Dendritic cell treated with granulocyte-macrophage colony-stimulating factor and Interleukin-4, amounts not matched to agents 40 ng/mL and 50 ng/mL, for 4 days (primary cell): ENCODE data around the gene OPALIN.

Experiments used
- H3K27ac Mint-ChIP-seq: one replicate; pipeline ENCODE4 v1.8.0; 2022; ENCODE audit warnings: mild to moderate bottlenecking, mixed read lengths
- H3K27me3 Mint-ChIP-seq: one replicate; pipeline ENCODE4 v1.8.0; 2022; ENCODE audit warnings: mild to moderate bottlenecking, mixed read lengths
- H3K36me3 Mint-ChIP-seq: one replicate; pipeline ENCODE4 v1.8.0; 2022; ENCODE audit warnings: low read depth, mixed read lengths
- H3K4me1 Mint-ChIP-seq: one replicate; pipeline ENCODE4 v1.8.0; 2022; ENCODE audit warnings: low read depth, mixed read lengths
- H3K4me3 Mint-ChIP-seq: one replicate; pipeline ENCODE4 v1.8.0; 2022; ENCODE audit warnings: mild to moderate bottlenecking, moderate library complexity, mixed read lengths
- H3K9me3 Mint-ChIP-seq: one replicate; pipeline ENCODE4 v1.8.0; 2022; ENCODE audit warnings: mixed read lengths
- intact Hi-C: fragments of 100-400 bp; cut with micrococcal nuclease; formaldehyde crosslinking; loops from one replicate; pipeline ENCODE4 v1.15.0; 2022

Gene OPALIN

DNA sequence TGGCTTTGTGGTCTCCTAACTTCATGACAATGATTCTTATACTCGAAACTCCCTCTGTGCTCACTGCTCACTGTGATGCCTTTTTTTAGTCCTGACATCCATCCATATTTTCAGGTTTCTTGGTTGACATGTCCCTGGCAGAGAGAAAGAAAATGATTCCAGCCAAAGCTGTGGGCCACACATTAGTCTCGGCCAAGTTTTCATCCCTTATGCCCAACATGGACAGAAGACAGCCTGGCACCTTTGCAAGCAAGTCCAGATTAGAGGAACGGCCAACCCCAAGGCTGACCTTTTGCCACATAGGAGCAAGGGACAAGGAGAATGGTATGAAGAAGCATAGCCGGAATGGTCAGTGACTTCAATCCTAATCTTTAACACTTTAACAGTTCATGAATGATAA is 8.7 kb upstream of the OPALIN start:
- no peaks in the 10 kb centered on the region for H3K4me1 Mint-ChIP-seq
- H3K27ac Mint-ChIP-seq, result no peak overlapping the region

DNA sequence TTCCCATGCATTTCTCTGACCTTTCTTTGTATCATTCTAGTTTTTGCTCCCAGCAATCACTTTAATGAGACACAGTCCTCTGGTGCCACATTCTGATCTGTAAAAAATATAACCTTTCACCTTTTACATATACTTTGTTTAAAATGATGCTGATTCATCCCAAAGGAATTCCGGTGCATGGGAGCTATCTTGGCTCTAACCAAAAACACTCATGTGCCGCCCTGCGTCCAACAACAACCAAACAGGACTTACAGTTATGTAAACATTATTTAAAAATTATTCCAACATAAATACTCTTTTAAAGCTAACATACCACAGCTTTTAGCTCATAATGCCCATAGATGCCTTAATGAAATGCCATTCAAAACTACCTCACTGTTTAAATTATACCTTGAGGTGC is 7.7 kb upstream of the OPALIN start:
- intact Hi-C loops, result no loop called here
- H3K4me1 Mint-ChIP-seq, result no peaks in the 10 kb centered on the region
- H3K36me3 Mint-ChIP-seq, result no peaks in the 10 kb centered on the region
- no peaks in the 10 kb centered on the region for H3K27me3 Mint-ChIP-seq
- no peaks in the 10 kb centered on the region for H3K9me3 Mint-ChIP-seq
- H3K4me3 Mint-ChIP-seq, result no peak overlapping the region
- H3K27ac Mint-ChIP-seq, result no peak overlapping the region

More for the DNA sequence above, 8.7 kb upstream of the OPALIN start:
- Mint-ChIP-seq H3K4me3 (no peak overlapping the region), H3K27me3 (no peaks in the 10 kb centered on the region), H3K36me3 (no peaks in the 10 kb centered on the region), H3K9me3 (no peaks in the 10 kb centered on the region)
- intact Hi-C loops, result no loop called here

DNA sequence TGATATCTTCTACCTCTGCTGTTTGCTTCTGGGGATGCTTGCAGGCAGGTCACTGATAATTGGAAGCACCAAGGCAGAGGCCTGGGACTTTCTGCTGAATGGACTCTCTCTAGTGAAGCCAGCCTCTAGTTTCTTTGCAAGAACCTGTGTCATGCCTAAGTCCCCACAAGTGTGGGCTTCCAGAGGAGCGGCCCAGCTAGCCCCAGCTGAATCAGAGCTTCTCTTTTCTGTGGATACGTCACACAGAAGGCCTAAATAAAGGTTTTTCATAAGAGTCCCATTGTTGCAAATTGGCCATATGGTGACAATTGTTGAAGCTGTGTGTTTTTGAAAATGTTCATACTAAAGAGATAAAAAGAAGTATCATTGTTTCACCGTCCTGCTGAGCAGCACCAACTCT is 6.8 kb upstream of the OPALIN start:
- no peaks in the 10 kb centered on the region for H3K9me3 Mint-ChIP-seq
- intact Hi-C loops, result no loop called here
- H3K36me3 Mint-ChIP-seq, result no peaks in the 10 kb centered on the region
- no peaks in the 10 kb centered on the region for H3K4me1 Mint-ChIP-seq
- no peak overlapping the region for H3K27ac Mint-ChIP-seq
- H3K27me3 Mint-ChIP-seq, result no peaks in the 10 kb centered on the region
- H3K4me3 Mint-ChIP-seq, result no peak overlapping the region

DNA sequence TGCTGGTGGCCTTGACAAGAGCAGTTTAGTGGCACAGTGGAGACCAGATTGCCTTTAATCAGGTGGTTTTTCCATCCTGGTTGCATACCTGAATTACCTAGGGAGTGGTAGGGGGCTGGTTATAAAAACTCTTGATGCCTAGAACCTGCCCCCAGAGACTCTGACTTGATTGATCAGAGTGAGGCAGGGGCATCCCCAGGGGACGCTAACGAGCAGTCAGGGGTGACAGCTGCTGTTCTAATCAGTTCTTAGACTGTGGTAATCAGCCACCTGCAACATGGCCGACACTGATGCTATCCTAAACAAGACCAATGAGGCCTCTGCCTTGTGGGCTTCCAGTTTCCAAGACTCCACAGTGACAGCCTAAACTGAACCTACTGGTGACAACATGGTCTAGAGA is 2.0 kb upstream of the OPALIN start:
- Mint-ChIP-seq H3K27ac (no peak overlapping the region), H3K36me3 (no peaks in the 10 kb centered on the region), H3K9me3 (no peaks in the 10 kb centered on the region), H3K27me3 (peaks cover 4% of the 10 kb centered on the region), H3K4me3 (no peak overlapping the region), H3K4me1 (no peaks in the 10 kb centered on the region)
- intact Hi-C loops, result no loop called here

DNA sequence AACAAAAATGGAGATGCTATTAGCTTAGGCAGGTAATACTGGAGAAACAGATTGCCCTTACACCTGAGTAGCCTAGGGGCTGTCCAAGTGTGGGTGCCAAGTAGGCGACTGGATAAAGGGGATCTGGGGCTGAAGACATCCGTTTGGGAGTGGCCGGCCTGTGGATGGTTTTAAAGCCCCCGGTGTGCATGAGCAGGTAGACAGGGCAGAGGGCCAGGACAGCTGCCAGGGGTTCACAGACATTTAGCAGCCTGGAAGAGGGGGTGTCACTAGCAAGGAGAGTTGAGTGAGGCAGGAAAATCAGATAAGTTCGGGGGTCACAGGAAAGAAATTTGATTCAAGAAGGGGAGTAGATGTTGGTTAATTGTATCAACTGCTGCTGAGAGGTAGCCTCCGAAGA is 1.5 kb upstream of the OPALIN start:
- H3K4me3 Mint-ChIP-seq, result no peak overlapping the region
- H3K27ac Mint-ChIP-seq, result no peak overlapping the region
- intact Hi-C loops, result no loop called here
- no peaks in the 10 kb centered on the region for H3K36me3 Mint-ChIP-seq
- H3K4me1 Mint-ChIP-seq, result no peaks in the 10 kb centered on the region
- peaks cover 4% of the 10 kb centered on the region for H3K27me3 Mint-ChIP-seq
- H3K9me3 Mint-ChIP-seq, result no peaks in the 10 kb centered on the region

DNA sequence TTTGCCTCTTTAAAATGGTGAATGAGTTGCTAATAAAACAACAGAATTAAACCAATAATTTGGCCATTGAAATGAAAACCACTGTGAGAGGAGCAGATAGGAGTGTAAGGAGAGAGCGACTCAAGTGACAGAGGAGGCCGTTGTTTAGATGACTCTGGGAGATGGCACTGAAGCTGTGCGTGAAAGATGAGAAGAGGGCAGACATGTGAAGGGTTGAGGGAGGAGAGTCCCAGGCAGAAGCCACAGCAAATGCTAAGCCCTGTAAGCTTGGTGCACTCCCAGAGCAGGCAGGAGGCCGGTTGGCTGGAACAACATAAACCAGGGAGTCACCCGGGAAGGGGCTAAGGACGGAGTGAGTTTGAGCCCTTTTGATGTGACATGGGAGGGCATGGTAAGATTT is 814 bp upstream of the OPALIN start:
- H3K9me3 Mint-ChIP-seq, result no peaks in the 10 kb centered on the region
- no peaks in the 10 kb centered on the region for H3K4me1 Mint-ChIP-seq
- intact Hi-C loops, result no loop called here
- H3K4me3 Mint-ChIP-seq, result no peak overlapping the region
- H3K27ac Mint-ChIP-seq, result no peak overlapping the region
- H3K27me3 Mint-ChIP-seq, result peaks cover 5% of the 10 kb centered on the region
- H3K36me3 Mint-ChIP-seq, result no peaks in the 10 kb centered on the region

DNA sequence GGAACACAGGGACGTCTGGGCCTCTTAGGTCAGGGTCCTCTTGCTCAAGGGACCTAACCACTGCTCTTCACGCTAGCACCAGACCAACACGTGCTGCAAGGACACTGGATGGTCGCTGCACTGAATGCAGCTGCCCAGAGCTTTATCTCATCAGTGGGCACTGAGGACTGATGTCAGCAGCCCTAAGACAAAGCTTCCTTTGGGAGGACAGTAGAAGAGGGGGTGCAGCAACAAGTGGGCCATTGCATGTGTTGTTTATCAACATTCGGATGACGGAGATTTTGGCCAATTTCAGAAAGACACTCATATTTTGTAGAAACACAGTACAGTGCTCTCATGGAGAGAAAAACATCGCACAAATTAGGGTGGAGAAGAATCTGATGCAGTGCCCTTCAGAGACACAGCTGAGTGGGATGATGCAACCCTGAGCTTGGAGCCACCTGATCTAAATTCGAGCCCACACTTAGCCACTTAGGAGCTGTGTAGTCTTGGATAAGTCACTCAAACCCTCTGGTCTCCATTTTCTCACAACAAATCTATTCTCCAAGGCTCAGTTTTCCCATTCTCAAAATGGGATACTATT is 1.7 kb downstream of the OPALIN start:
- no peak overlapping the region for H3K4me3 Mint-ChIP-seq
- H3K4me1 Mint-ChIP-seq, result no peaks in the 10 kb centered on the region
- no peak overlapping the region for H3K27ac Mint-ChIP-seq
- intact Hi-C loops, result no loop called here
- peaks cover 7% of the 10 kb centered on the region for H3K27me3 Mint-ChIP-seq
- H3K9me3 Mint-ChIP-seq, result no peaks in the 10 kb centered on the region
- H3K36me3 Mint-ChIP-seq, result no peaks in the 10 kb centered on the region

DNA sequence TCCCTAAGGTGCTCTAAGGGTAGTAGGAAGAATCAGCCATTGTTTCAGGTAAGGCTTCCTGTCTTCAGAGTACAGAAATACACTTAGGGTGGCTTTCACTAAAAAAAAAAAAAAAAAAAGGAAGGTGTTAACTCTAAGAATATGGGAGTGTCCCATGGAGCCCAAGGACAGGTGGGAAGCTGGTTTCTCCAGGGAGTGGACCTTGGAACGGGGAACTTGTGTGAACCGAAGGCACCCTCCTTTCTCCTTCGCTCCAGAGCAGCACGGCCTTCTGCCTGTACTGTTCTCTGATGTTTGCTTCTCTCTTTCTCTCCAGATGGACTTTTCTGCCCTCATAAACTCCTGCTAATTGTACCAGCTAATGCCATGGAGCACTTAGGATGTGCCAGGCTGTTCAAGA is 6.2 kb downstream of the OPALIN start:
- H3K27ac Mint-ChIP-seq, result no peak overlapping the region
- H3K4me1 Mint-ChIP-seq, result no peaks in the 10 kb centered on the region
- no peak overlapping the region for H3K4me3 Mint-ChIP-seq
- intact Hi-C loops, result no loop called here
- no peaks in the 10 kb centered on the region for H3K36me3 Mint-ChIP-seq
- H3K9me3 Mint-ChIP-seq, result no peaks in the 10 kb centered on the region
- peaks cover 5% of the 10 kb centered on the region for H3K27me3 Mint-ChIP-seq

DNA sequence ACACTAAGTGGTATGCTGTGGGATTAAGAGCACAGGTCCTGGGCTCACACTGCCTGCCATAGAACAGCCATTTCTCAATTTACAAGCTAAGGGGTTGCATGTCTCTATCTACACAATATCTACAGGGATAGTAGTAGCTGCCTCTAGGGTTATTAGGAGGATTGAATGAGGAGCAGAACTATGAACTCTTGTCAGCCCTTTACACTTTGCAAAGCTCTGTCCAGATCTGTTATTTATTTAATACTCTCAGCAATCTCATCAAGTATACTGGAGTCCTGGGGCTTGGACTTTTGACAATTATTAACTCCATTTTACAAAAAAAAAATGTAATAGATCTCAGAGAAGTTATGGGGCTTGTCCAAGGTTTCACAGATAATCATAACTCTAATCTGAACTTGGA is 6.8 kb downstream of the OPALIN start:
- Mint-ChIP-seq H3K27ac (no peak overlapping the region), H3K4me3 (no peak overlapping the region), H3K27me3 (peaks cover 7% of the 10 kb centered on the region), H3K4me1 (no peaks in the 10 kb centered on the region), H3K36me3 (no peaks in the 10 kb centered on the region), H3K9me3 (no peaks in the 10 kb centered on the region)
- intact Hi-C loops, result no loop called here

DNA sequence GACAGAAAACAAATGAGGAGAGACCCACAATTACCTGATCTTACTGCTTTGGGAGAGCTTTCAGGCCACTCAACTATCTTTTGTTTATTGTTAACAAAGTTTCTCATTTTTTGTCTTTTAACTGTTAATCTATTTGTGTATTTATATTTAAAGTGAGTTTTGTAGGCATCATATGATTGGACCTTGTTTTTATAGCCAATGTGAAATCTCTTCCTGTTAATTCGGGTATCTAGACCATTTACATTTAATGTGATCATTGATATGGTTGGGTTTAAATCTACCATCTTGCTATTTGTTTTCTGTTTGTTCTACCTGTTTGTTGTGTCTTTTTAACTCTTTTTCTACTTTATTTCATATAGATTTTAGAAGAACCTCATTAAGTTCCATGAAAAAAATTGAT is 12.5 kb downstream of the OPALIN start:
- Mint-ChIP-seq H3K4me1 (peaks cover 12% of the 10 kb centered on the region), H3K27me3 (peaks cover 2% of the 10 kb centered on the region), H3K4me3 (no peak overlapping the region), H3K36me3 (no peaks in the 10 kb centered on the region), H3K9me3 (peaks cover 9% of the 10 kb centered on the region), H3K27ac (no peak overlapping the region)
- intact Hi-C loops, result no loop called here

DNA sequence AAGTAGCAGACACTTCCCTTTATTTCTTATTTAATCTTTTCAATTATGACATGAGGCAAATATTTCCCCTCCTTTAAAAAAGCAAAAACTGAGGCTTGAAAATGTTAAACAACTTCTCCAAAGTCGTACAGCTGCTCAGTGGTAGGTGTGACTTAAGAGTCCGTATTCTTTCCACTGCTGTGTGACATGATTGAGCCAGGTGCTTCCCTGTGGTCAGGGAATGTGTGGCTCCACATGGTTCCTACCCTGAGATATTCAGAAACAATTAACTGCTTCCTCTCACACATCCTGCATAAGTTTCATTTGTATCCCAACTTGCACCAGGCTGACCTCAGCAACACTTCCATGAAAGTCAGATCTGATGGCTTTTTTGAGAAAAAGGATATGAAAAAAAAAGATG is 13.6 kb downstream of the OPALIN start:
- H3K27ac Mint-ChIP-seq, result no peak overlapping the region
- no peak overlapping the region for H3K4me3 Mint-ChIP-seq
- H3K27me3 Mint-ChIP-seq, result peaks cover 2% of the 10 kb centered on the region
- H3K9me3 Mint-ChIP-seq, result peaks cover 9% of the 10 kb centered on the region
- H3K36me3 Mint-ChIP-seq, result no peaks in the 10 kb centered on the region
- H3K4me1 Mint-ChIP-seq, result peaks cover 12% of the 10 kb centered on the region
- intact Hi-C loops, result no loop called here

DNA sequence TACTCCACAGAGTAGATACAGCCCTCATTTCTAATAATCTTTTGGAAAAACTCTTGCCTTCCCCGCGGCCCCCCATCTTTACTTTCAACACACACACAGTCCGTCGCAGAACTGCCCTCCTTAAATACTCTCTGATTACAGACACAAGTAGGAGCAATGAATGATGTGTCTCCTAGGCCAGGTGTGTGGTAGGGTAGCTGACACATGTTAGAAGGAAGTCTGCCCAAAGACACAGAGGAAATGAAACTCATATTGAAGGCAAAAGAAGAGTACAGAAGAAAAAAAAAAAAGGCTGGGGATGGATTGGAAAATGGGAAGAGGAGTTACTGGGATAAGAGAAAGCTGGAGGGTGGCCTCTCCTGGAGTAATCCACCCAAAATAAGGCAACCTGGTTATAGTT is 14.6 kb downstream of the OPALIN start:
- Mint-ChIP-seq H3K27me3 (peaks cover 2% of the 10 kb centered on the region), H3K4me3 (no peak overlapping the region), H3K9me3 (peaks cover 9% of the 10 kb centered on the region), H3K27ac (no peak overlapping the region), H3K36me3 (no peaks in the 10 kb centered on the region), H3K4me1 (peaks cover 12% of the 10 kb centered on the region)
- intact Hi-C loops, result no loop called here

DNA sequence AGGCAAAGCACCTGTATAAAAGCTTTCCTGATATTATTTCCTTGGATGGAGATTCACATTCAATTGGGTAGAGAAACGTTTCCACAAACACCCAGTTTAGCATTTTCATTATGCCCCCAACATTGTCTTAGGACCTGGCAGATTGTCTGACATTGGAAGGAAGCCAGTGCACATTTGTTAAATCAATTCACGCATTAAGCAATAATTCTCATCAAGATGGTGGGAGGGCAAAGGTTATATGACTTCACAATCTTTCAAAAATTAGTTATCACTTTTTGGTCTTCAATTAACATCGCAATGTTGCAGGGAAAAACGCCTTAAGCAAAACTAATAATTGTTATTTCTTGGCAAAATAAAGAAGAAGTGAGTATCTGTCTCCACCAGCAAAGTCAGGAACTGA is 16.4 kb downstream of the OPALIN start:
- Mint-ChIP-seq H3K27ac (no peak overlapping the region), H3K27me3 (no peaks in the 10 kb centered on the region)
- intact Hi-C loops, result no loop called here

DNA sequence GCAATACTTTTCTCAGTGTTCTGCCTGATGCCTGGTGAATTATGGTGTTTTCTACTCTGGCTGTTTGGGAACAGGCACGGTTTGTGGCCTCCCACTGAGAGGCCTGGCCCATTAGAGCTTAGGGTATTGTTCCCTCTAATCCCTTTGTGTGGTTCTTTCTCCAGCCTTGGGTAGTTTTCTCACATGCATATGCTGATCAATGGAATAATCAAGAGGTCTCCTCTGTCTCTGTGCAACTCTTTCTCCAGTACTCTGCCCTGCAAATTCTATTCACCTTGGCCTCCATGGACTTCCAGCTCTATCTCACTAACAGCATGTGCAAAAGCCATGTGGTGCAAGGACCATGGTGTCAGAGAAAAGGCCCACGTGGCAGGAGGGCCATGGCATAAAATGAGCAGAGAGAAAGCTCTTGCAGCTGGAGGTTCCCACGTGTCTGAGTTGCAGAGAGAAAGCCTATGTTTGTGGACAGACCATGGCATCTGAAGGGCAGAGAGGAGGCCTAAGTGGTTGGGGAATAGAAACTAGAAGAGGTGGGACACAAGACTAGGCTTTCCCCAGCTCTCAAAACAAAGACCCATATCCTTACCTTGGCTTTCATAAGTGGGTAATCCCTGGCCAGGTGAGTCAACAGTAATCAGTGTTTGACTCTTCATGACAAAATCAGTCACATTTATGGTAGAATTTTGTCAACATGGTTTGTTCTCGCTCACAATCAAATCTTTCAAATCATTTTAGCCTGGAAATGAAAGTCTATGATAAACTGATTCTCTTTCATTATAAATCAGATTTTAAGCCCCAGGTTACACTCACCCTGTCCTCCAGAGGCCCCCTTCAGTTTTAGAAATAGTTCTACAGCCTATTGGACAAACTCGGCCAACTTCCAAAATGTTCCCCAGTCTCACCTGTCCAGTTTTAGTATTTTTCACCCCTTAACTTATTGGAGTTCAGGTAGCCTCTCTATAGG is 17.3 kb downstream of the OPALIN start:
- H3K9me3 Mint-ChIP-seq, result peaks cover 9% of the 10 kb centered on the region
- intact Hi-C loops, result loop anchor here (2.0 kb wide), 1 partner anchor 325 kb away; no protein-coding TSS in a partner anchor
- H3K36me3 Mint-ChIP-seq, result no peaks in the 10 kb centered on the region
- H3K4me1 Mint-ChIP-seq, result peaks cover 12% of the 10 kb centered on the region
- H3K27ac Mint-ChIP-seq, result no peak overlapping the region
- H3K4me3 Mint-ChIP-seq, result no peak overlapping the region
- H3K27me3 Mint-ChIP-seq, result no peaks in the 10 kb centered on the region

More for the DNA sequence above, 16.4 kb downstream of the OPALIN start:
- Mint-ChIP-seq H3K4me3 (no peak overlapping the region), H3K4me1 (peaks cover 12% of the 10 kb centered on the region), H3K9me3 (peaks cover 9% of the 10 kb centered on the region), H3K36me3 (no peaks in the 10 kb centered on the region)
